Measurements from ENCODE around the gene JAGN1. TPM values are rescaled to one million over a fixed set of nuclear protein-coding genes. Genes with fewer than 3 reads are reported as not detected.
A peak's percentile ranks its signal among the peaks of the same experiment; 100 is the strongest.

Gene JAGN1
- polyA plus RNA-seq, 1 of the 3 experiments (the other 2 are of a cell fraction), result 41.6 TPM

GRCh38 chr3:9932843-9933560 is 42.6 kb downstream of the JAGN1 start (continued):
- TF ChIP-seq MAX (IDR thresholded peaks at IDR 0.05; ENCODE audit: low read depth), result peak; percentile 71; the same call in 1 of the 2 replicates
- no peak for TF ChIP-seq ZBTB33 (IDR thresholded peaks at IDR 0.05; ENCODE audit: borderline replicate concordance, low read depth)
- no peak for TF ChIP-seq REST (IDR thresholded peaks at IDR 0.05; ENCODE audit: low read depth, low read length)
- no peak for TF ChIP-seq RFX5 (IDR thresholded peaks at IDR 0.05; ENCODE audit: low read length)
- TF ChIP-seq RXRA (IDR thresholded peaks at IDR 0.05; ENCODE audit: borderline replicate concordance, low read depth), result no peak
- TF ChIP-seq USF1 (IDR thresholded peaks at IDR 0.05; ENCODE audit: borderline replicate concordance, low read depth), result no peak
- TF ChIP-seq CHD2 (IDR thresholded peaks at IDR 0.05; ENCODE audit: low read length, partially characterized antibody), result peak; percentile 69
- no peak for TF ChIP-seq PBX3 (IDR thresholded peaks at IDR 0.05)
- no peak for TF ChIP-seq ELF1 (IDR thresholded peaks at IDR 0.05)
- no peak for TF ChIP-seq TAF1 (IDR thresholded peaks at IDR 0.05; ENCODE audit: borderline replicate concordance, low read depth, low read length)
- TF ChIP-seq FOSL2 (IDR thresholded peaks at IDR 0.05; ENCODE audit: borderline replicate concordance, low read depth), result no peak
